Prostate gland (tissue), 2 donors: Measurements from ENCODE around the gene FLOT1.

Experiments used
- CTCF ChIP-seq, 4 experiments: fragments of 200-600 bp in 2 of 4; fragments of 450-650 bp in 2 of 4; sonication (generic) in 2 of 4; IDR thresholded peaks; 1 replicate in 3 of 4; 2 replicates in 1 of 4; pipeline ENCODE4 v1.5.1; 2016 to 2019; ENCODE audit warnings: antibody characterized with exemption in 4 of 4, mild to moderate bottlenecking in 2 of 4, moderate library complexity in 2 of 4
- POLR2AphosphoS5 ChIP-seq: sonication (generic); formaldehyde crosslinking; IDR thresholded peaks from one replicate; pipeline ENCODE4 v1.6.1; 2017; ENCODE audit warnings: antibody characterized with exemption

- TF ChIP-seq CTCF (IDR thresholded peaks at IDR 0.05) (no peak), POLR2AphosphoS5 (no peak)
These were observed 30.6 kb downstream of the FLOT1 start for GRCh38 chr6:30711758-30712380.
